DOHH2 (cell line): ENCODE results near the gene ZNF580.

Experiments
- CTCF ChIP-seq: fragments of 200-600 bp; sonication (generic); IDR thresholded peaks from one replicate; pipeline ENCODE4 v1.5.1; 2014; ENCODE audit warnings: antibody characterized with exemption, mild to moderate bottlenecking, low read depth, low read length; ENCODE audit not compliant: poor library complexity, severe bottlenecking
- EZH2phosphoT487 ChIP-seq: fragments of 200-600 bp; sonication (generic); IDR thresholded peaks from 2 replicates; pipeline ENCODE4 v1.6.1; 2017; ENCODE audit warnings: borderline replicate concordance, mild to moderate bottlenecking, antibody characterized with exemption, low read length, moderate library complexity, mixed read lengths

GRCh38 chr19:55611300-55611982, 29.4 kb upstream of the ZNF580 start:
- no peak for TF ChIP-seq CTCF
- TF ChIP-seq EZH2phosphoT487, result no peak
